ENCODE results near the gene UXS1. TPM values are rescaled to one million over a fixed set of nuclear protein-coding genes. Genes with fewer than 3 reads are reported as not detected.

UXS1 gene
- total and polyA plus RNA-seq, 9 of the 15 experiments (the other 6 are each of a cell fraction or from before 2014, with no cell fraction given), result 5.8 to 25.8 (median 15.0) TPM

DNA sequence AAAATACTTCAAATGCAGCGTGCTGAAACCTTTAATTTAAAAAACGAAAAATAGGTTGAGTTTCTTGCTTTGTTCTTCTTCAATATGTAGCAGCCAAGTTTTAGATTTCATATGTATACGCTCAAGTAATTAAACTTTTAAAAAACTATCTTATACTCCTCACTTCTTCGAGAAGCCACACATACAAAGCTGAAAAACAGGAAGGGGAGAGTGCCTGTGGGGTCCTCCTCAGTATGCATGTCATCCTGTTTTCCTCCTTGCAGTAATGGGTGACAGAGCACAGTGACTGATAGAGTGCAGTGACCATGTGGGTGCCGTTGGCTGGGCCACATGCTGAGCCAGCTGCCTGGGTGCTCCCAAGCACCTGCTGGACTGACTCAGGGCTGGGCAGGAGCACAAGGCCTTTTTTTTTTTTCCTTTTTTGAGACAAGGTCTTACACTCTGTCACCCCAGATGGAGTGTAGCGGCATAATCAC is 33.3 kb downstream of the UXS1 start:
- intact Hi-C loops (cut with micrococcal nuclease), result no loop called here
- H3K4me2 ChIP-seq (ENCODE audit: insufficient read depth, low read length), result no peak overlapping the region
- CTCF ChIA-PET (ENCODE audit: low intra/inter-chr PET ratio), result no interaction called here
- no peak for ATAC-seq
- H4K20me1 ChIP-seq (replicated peaks; ENCODE audit: control insufficient read depth, insufficient read depth, low read length), result no peaks in the 10 kb centered on the region
- 88% methylated on average over 6 of the region's 6 CpGs for WGBS (ENCODE audit: insufficient coverage, low coverage, missing lambda C conversion rate)
- H3K9ac ChIP-seq (ENCODE audit: insufficient read depth in 1 of 2, low read depth in 2 of 2, low read length in 2 of 2), result no peak overlapping the region
- DNase-seq (ENCODE audit: extremely low read depth in 1 of 4, low spot score in 3 of 4), result no peak
- TF ChIP-seq, protein P1, sequence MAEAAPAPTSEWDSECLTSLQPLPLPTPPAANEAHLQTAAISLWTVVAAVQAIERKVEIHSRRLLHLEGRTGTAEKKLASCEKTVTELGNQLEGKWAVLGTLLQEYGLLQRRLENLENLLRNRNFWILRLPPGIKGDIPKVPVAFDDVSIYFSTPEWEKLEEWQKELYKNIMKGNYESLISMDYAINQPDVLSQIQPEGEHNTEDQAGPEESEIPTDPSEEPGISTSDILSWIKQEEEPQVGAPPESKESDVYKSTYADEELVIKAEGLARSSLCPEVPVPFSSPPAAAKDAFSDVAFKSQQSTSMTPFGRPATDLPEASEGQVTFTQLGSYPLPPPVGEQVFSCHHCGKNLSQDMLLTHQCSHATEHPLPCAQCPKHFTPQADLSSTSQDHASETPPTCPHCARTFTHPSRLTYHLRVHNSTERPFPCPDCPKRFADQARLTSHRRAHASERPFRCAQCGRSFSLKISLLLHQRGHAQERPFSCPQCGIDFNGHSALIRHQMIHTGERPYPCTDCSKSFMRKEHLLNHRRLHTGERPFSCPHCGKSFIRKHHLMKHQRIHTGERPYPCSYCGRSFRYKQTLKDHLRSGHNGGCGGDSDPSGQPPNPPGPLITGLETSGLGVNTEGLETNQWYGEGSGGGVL (CRISPR knock-in tag; IDR thresholded peaks at IDR 0.05), result no peak
- 0 out of 2 replicates have a peak, but pooled peaks have one; percentile 2 for TF ChIP-seq SPI1 (IDR thresholded peaks at IDR 0.05; ENCODE audit: borderline replicate concordance, low read depth, low read length)
- H3K4me3 ChIP-seq, result no peak overlapping the region
- no peaks in the 10 kb centered on the region for H3K79me2 ChIP-seq (ENCODE audit: control insufficient read depth, insufficient read depth, low read length)
- no peak overlapping the region for H2AFZ ChIP-seq (ENCODE audit: low read depth, low read length)
- peaks cover 67% of the 10 kb centered on the region for H3K36me3 ChIP-seq (ENCODE audit: control insufficient read depth, insufficient read depth, low read length)
- no peaks in the 10 kb centered on the region for H3K9me3 ChIP-seq (replicated peaks; ENCODE audit: control insufficient read depth, insufficient read depth, low read depth, low read length)
- no peak for FAIRE-seq
- no peaks in the 10 kb centered on the region for H3K27me3 ChIP-seq (ENCODE audit: control insufficient read depth in 2 of 2, insufficient read depth in 2 of 2, low read length in 2 of 2)
- no TSS peak for BruUV-seq (replicated peaks)
- no peak overlapping the region for H3K27ac ChIP-seq (ENCODE audit: extremely low read depth, low read depth, low read length)
- POLR2A ChIA-PET, result no interaction called here
- H3K4me1 ChIP-seq (replicated peaks in 1 of 2; ENCODE audit: control insufficient read depth in 2 of 2, insufficient read depth in 2 of 2, low read length in 2 of 2), result peaks cover 0 to 5% of the 10 kb centered on the region in 2 experiments; a peak in 3 of 5 replicates
- in situ Hi-C loops (cut with MboI), result no loop called here
- no peaks in the 10 kb centered on the region for H3K9me1 ChIP-seq (ENCODE audit: control insufficient read depth, insufficient read depth, low read length)

Measured in K562 (cell line).